Neural progenitor cell (in vitro differentiated cells): ENCODE results near the gene C1RL.
"Not testable (repeated sequence)": the region's sequence is repeated elsewhere in the genome, so short reads cannot be mapped to it uniquely, and the experiment has no call there.

ENCODE experiments used
- EZH2 ChIP-seq: fragments of 200-600 bp; sonication (generic); IDR thresholded peaks from 2 replicates; pipeline ENCODE4 v1.6.1; 2017; ENCODE audit warnings: antibody characterized with exemption, mild to moderate bottlenecking, moderate library complexity
- TF ChIP-seq, protein P1 (sequence below): fragments of 200-600 bp; sonication (generic); IDR thresholded peaks from 2 replicates; pipeline ENCODE4 v1.5.1; 2017; ENCODE audit warnings: antibody characterized with exemption, mild to moderate bottlenecking

GRCh38 chr12:7049445-7049951, 59.5 kb downstream of the C1RL start:
- TF ChIP-seq, protein P1, sequence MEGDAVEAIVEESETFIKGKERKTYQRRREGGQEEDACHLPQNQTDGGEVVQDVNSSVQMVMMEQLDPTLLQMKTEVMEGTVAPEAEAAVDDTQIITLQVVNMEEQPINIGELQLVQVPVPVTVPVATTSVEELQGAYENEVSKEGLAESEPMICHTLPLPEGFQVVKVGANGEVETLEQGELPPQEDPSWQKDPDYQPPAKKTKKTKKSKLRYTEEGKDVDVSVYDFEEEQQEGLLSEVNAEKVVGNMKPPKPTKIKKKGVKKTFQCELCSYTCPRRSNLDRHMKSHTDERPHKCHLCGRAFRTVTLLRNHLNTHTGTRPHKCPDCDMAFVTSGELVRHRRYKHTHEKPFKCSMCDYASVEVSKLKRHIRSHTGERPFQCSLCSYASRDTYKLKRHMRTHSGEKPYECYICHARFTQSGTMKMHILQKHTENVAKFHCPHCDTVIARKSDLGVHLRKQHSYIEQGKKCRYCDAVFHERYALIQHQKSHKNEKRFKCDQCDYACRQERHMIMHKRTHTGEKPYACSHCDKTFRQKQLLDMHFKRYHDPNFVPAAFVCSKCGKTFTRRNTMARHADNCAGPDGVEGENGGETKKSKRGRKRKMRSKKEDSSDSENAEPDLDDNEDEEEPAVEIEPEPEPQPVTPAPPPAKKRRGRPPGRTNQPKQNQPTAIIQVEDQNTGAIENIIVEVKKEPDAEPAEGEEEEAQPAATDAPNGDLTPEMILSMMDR = not testable (repeated sequence)
- TF ChIP-seq EZH2 = not testable (repeated sequence)
